HEK293 (cell line): ENCODE results near the gene LYPLA2.

Experiments used
- CTCF ChIA-PET: fragments of 350-600 bp; formaldehyde crosslinking; extraction: SDS; loops from one replicate; lab custom pipeline; 2021; ENCODE audit warnings: antibody characterized with exemption; lab: Yijun Ruan, JAX
- POLR2A ChIA-PET: fragments of 300-600 bp; formaldehyde crosslinking; extraction: SDS; loops from one replicate; lab custom pipeline; 2020; ENCODE audit warnings: antibody characterized with exemption, inconsistent platforms; lab: Yijun Ruan, JAX
- H3K27ac ChIP-seq: fragments of 200-500 bp; sonication (Bioruptor generic); 2 replicates; pipeline ENCODE4 v1.5.1; 2014; ENCODE audit warnings: low read depth, low read length, control low read depth, inconsistent platforms; ENCODE audit errors: extremely low read depth
- H3K36me3 ChIP-seq, 2 experiments: fragments of 200-500 bp in 1 of 2; sonication (Bioruptor generic) in 1 of 2; 1 replicate in 1 of 2; 2 replicates in 1 of 2; pipeline ENCODE4 v1.5.1; 2014 to 2017; ENCODE audit warnings: inconsistent platforms in 2 of 2, low read length in 2 of 2; ENCODE audit not compliant: control insufficient read depth in 2 of 2, insufficient read depth in 1 of 2
- H3K4me1 ChIP-seq: fragments of 200-500 bp; sonication (Bioruptor generic); 2 replicates; pipeline ENCODE4 v1.5.1; 2014; ENCODE audit warnings: mild to moderate bottlenecking, low read length, inconsistent platforms; ENCODE audit not compliant: control insufficient read depth, insufficient read depth
- H3K4me3 ChIP-seq: 2 replicates; pipeline ENCODE4 v1.5.1; 2011; ENCODE audit warnings: low read depth, mild to moderate bottlenecking, control low read depth, low read length, moderate library complexity
- H3K9me3 ChIP-seq: fragments of 200-500 bp; sonication (Bioruptor generic); 2 replicates; pipeline ENCODE4 v1.5.1; 2014; ENCODE audit warnings: low read depth, low read length, inconsistent platforms; ENCODE audit not compliant: control insufficient read depth, insufficient read depth
- GLIS1 ChIP-seq: fragments of 450-650 bp; formaldehyde crosslinking; IDR thresholded peaks from 2 replicates; pipeline ENCODE4 v1.5.1; 2016; ENCODE audit warnings: missing biosample characterization, missing genetic modification characterization
- GLIS2 ChIP-seq: fragments of 450-650 bp; formaldehyde crosslinking; IDR thresholded peaks from 2 replicates; pipeline ENCODE4 v1.5.1; 2016; ENCODE audit warnings: missing biosample characterization, missing genetic modification characterization
- HIC1 ChIP-seq: fragments of 450-650 bp; formaldehyde crosslinking; IDR thresholded peaks from 2 replicates; pipeline ENCODE4 v1.5.1; 2016; ENCODE audit warnings: missing biosample characterization, missing genetic modification characterization
- KLF7 ChIP-seq: fragments of 450-650 bp; formaldehyde crosslinking; IDR thresholded peaks from 2 replicates; pipeline ENCODE4 v1.5.1; 2016; ENCODE audit warnings: missing biosample characterization, missing genetic modification characterization, borderline replicate concordance
- PATZ1 ChIP-seq: fragments of 450-650 bp; formaldehyde crosslinking; IDR thresholded peaks from 2 replicates; pipeline ENCODE4 v1.5.1; 2016; ENCODE audit warnings: missing biosample characterization, missing genetic modification characterization
- ZBTB17 ChIP-seq: fragments of 450-650 bp; formaldehyde crosslinking; IDR thresholded peaks from 2 replicates; pipeline ENCODE4 v1.5.1; 2016; ENCODE audit warnings: missing biosample characterization, missing genetic modification characterization
- ZBTB8A ChIP-seq: fragments of 450-650 bp; formaldehyde crosslinking; IDR thresholded peaks from 2 replicates; pipeline ENCODE4 v1.5.1; 2016; ENCODE audit warnings: missing biosample characterization, missing genetic modification characterization
- ZIC2 ChIP-seq: fragments of 450-650 bp; formaldehyde crosslinking; IDR thresholded peaks from 2 replicates; pipeline ENCODE4 v1.5.1; 2016; ENCODE audit warnings: missing biosample characterization, missing genetic modification characterization
- ZNF133 ChIP-seq: fragments of 450-650 bp; formaldehyde crosslinking; IDR thresholded peaks from 2 replicates; pipeline ENCODE4 v1.5.1; 2016; ENCODE audit warnings: missing biosample characterization, missing genetic modification characterization
- ZNF138 ChIP-seq: fragments of 450-650 bp; formaldehyde crosslinking; IDR thresholded peaks from 2 replicates; pipeline ENCODE4 v1.5.1; 2016; ENCODE audit warnings: missing biosample characterization, missing genetic modification characterization, borderline replicate concordance
- ZNF155 ChIP-seq: fragments of 450-650 bp; formaldehyde crosslinking; IDR thresholded peaks from 2 replicates; pipeline ENCODE4 v1.5.1; 2016; ENCODE audit warnings: missing biosample characterization, missing genetic modification characterization
- ZNF394 ChIP-seq: fragments of 450-650 bp; formaldehyde crosslinking; IDR thresholded peaks from 2 replicates; pipeline ENCODE4 v1.5.1; 2016; ENCODE audit warnings: missing biosample characterization, missing genetic modification characterization, mild to moderate bottlenecking, moderate library complexity, borderline replicate concordance
- ZNF398 ChIP-seq: fragments of 450-650 bp; formaldehyde crosslinking; IDR thresholded peaks from 2 replicates; pipeline ENCODE4 v1.5.1; 2017; ENCODE audit warnings: missing biosample characterization, missing genetic modification characterization
- ZNF488 ChIP-seq: fragments of 450-650 bp; formaldehyde crosslinking; IDR thresholded peaks from 2 replicates; pipeline ENCODE4 v1.5.1; 2016; ENCODE audit warnings: missing biosample characterization, missing genetic modification characterization
- ZNF548 ChIP-seq: fragments of 450-650 bp; formaldehyde crosslinking; IDR thresholded peaks from 2 replicates; pipeline ENCODE4 v1.5.1; 2016; ENCODE audit warnings: missing biosample characterization, missing genetic modification characterization
- ZNF639 ChIP-seq: fragments of 450-650 bp; formaldehyde crosslinking; IDR thresholded peaks from 2 replicates; pipeline ENCODE4 v1.5.1; 2016; ENCODE audit warnings: missing biosample characterization, missing genetic modification characterization
- ZNF692 ChIP-seq: fragments of 450-650 bp; formaldehyde crosslinking; IDR thresholded peaks from 2 replicates; pipeline ENCODE4 v1.5.1; 2016; ENCODE audit warnings: missing biosample characterization, missing genetic modification characterization

Gene LYPLA2

GRCh38 chr1:23792151-23792945 lies 1.4 kb downstream of the LYPLA2 start:
- Histone ChIP-seq H3K36me3 (peaks cover 0 to 68% of the 10 kb centered on the region in 2 experiments; a peak in 2 of 3 replicates), H3K27ac (no peak overlapping the region), H3K9me3 (no peaks in the 10 kb centered on the region), H3K4me3 (peak overlapping the region; percentile 73), H3K4me1 (peaks cover 9% of the 10 kb centered on the region; the same call in 1 of the 2 replicates)
- CTCF ChIA-PET: interaction anchor here (0.6 to 1.5 kb wide), 4 partner anchors 10 to 137 kb away, joined by 3 to 7 read pairs (median 4); no protein-coding TSS in a partner anchor
- POLR2A ChIA-PET: interaction anchor here (0.6 to 8.9 kb wide), 4 partner anchors 8 to 101 kb away, joined by 3 to 101 read pairs (median 24); partner anchors contain the start of genes GALE, PITHD1 and RPL11
- TF ChIP-seq HIC1 (0 out of 2 replicates have a peak, but pooled peaks have one; percentile 17), ZNF155 (no peak), ZNF398 (tag by site-specific recombination) (peak; percentile 88)

GRCh38 chr1:23793018-23793781 lies 2.3 kb downstream of the LYPLA2 start:
- peaks cover 0 to 68% of the 10 kb centered on the region in 2 experiments; a peak in 2 of 3 replicates for H3K36me3 ChIP-seq
- H3K4me3 ChIP-seq: no peak overlapping the region
- ChIA-PET CTCF (interaction anchor here (0.6 kb wide), 1 partner anchor 85 kb away, joined by 3 read pairs; no protein-coding TSS in a partner anchor), POLR2A (interaction anchor here (0.6 to 8.9 kb wide), 2 partner anchors 15 to 117 kb away, joined by 3 to 101 read pairs; partner anchors contain the start of gene PITHD1)
- no peaks in the 10 kb centered on the region for H3K9me3 ChIP-seq
- peaks cover 9% of the 10 kb centered on the region; the same call in 1 of the 2 replicates for H3K4me1 ChIP-seq
- no peak overlapping the region for H3K27ac ChIP-seq
- TF ChIP-seq ZBTB17 (tag by site-specific recombination): peak; percentile 61
- TF ChIP-seq ZNF548 (tag by site-specific recombination): no peak
- TF ChIP-seq GLIS1 (tag by site-specific recombination): peak; percentile 46
- TF ChIP-seq ZIC2 (tag by site-specific recombination): peak; percentile 50
- no peak for TF ChIP-seq ZNF138 (tag by site-specific recombination)
- no peak for TF ChIP-seq ZNF488
- peak; percentile 67; the same call in 1 of the 2 replicates for TF ChIP-seq ZNF394 (tag by site-specific recombination)
- 0 out of 2 replicates have a peak, but pooled peaks have one; percentile 10 for TF ChIP-seq ZBTB8A
- TF ChIP-seq GLIS2 (tag by site-specific recombination): peak; percentile 79
- peak; percentile 40; the same call in 1 of the 2 replicates for TF ChIP-seq ZNF692
- TF ChIP-seq KLF7 (tag by site-specific recombination): no peak
- TF ChIP-seq ZNF133 (tag by site-specific recombination): no peak
- TF ChIP-seq ZNF639: no peak
- TF ChIP-seq PATZ1 (tag by site-specific recombination): peak; percentile 72
